ENCODE results near the gene SCAMP2. TPM values are rescaled to one million over a fixed set of nuclear protein-coding genes. Genes with fewer than 3 reads are reported as not detected.

The SCAMP2 gene
- total RNA-seq, 1 donor from 2014 or later: 108 TPM

- no peak for DNase-seq (ENCODE audit: low spot score)
Measured at GRCh38 chr15:74799255-74799855, 73.8 kb downstream of the SCAMP2 start.

GRCh38 chr15:74798388-74799254 is 74.5 kb downstream of the SCAMP2 start:
- DNase-seq (ENCODE audit: low spot score): no peak

GRCh38 chr15:74795966-74796625 is 77.1 kb downstream of the SCAMP2 start:
- no peak for DNase-seq (ENCODE audit: low spot score)

GRCh38 chr15:74794970-74795349 is 78.2 kb downstream of the SCAMP2 start:
- no peak for DNase-seq (ENCODE audit: low spot score)

- DNase-seq (ENCODE audit: low spot score): no peak
Measured at GRCh38 chr15:74794248-74794969, 78.8 kb downstream of the SCAMP2 start.

Small RNA genes lying within 50 kb of the gene (microRNA-seq; reads per million reads assigned to microRNA genes)
- not detected for gene MIR6882 (ENCODE audit: borderline number of aligned reads)

Other genes with a start within 250 kb of the SCAMP2 start
- gene EDC3, start 177.3 kb downstream of the SCAMP2 start, total RNA-seq: 27.2 TPM
- 65.0 TPM for gene CYP1A1, start 147.8 kb downstream of the SCAMP2 start, total RNA-seq
- gene CYP1A2, start 124.5 kb downstream of the SCAMP2 start, total RNA-seq: not detected
- gene CSK, start 91.3 kb downstream of the SCAMP2 start, total RNA-seq: 46.9 TPM
- not detected for gene LMAN1L, start 60.5 kb downstream of the SCAMP2 start, total RNA-seq
- not detected for gene CPLX3, start 46.7 kb downstream of the SCAMP2 start, total RNA-seq
- gene ULK3, start 30.2 kb downstream of the SCAMP2 start, total RNA-seq: 31.5 TPM
- 32.2 TPM for gene MPI, start 16.7 kb upstream of the SCAMP2 start, total RNA-seq
- gene FAM219B, start 33.5 kb upstream of the SCAMP2 start, total RNA-seq: 91.4 TPM
- gene COX5A, start 64.7 kb upstream of the SCAMP2 start, total RNA-seq: 175 TPM
- gene RPP25, start 83.4 kb upstream of the SCAMP2 start, total RNA-seq: 10.7 TPM
- 1.7 TPM for gene SCAMP5, start 122.2 kb upstream of the SCAMP2 start, total RNA-seq
- 11.5 TPM for gene PPCDC, start 150.2 kb upstream of the SCAMP2 start, total RNA-seq